B cell (primary cell): ENCODE measurements around the gene KDM6B. TPM values are rescaled to one million over a fixed set of nuclear protein-coding genes. Genes with fewer than 3 reads are reported as not detected.

Source experiments
- ATAC-seq: fragments of 200-7000 bp; cut with Tn5 transposase; one replicate; pipeline ENCODE4 v1.10.0; 2021; ENCODE audit warnings: low read depth, mild to moderate bottlenecking, moderate number of reproducible peaks, moderate library complexity
- CTCF ChIA-PET: fragments of 350-600 bp; sonication (Branson Sonifier 250); formaldehyde crosslinking; loops from one replicate; lab custom pipeline; 2021; ENCODE audit warnings: antibody characterized with exemption, inconsistent platforms; lab: Charles Lee
- POLR2A ChIA-PET: fragments of 350-600 bp; sonication (Branson Sonifier 250); formaldehyde crosslinking; loops from one replicate; lab custom pipeline; 2021; ENCODE audit warnings: antibody characterized with exemption; lab: Charles Lee
- DNase-seq: peaks from one replicate; pipeline ENCODE4 v3.0.0; 2013
- H2AFZ ChIP-seq: 2 replicates; pipeline ENCODE4 v1.6.1; 2012; ENCODE audit warnings: mild to moderate bottlenecking, low read depth, low read length; ENCODE audit not compliant: insufficient read depth, poor library complexity, severe bottlenecking
- H3K27ac ChIP-seq, 2 donors: 1 replicate in 1 of 2; 2 replicates in 1 of 2; pipeline ENCODE4 v1.5.1; 2012 to 2013; ENCODE audit warnings: low read length in 2 of 2, mild to moderate bottlenecking in 2 of 2, moderate library complexity in 1 of 2
- H3K27me3 ChIP-seq, 4 experiments: fragments of 200-600 bp in 1 of 4; sonication (generic) in 1 of 4; replicated peaks in 1 of 4; 1 replicate in 2 of 4; 2 replicates in 2 of 4; pipeline versions ENCODE4 v1.6.1 to v1.7.0; 2013 to 2016; ENCODE audit warnings: low read length in 3 of 4, mild to moderate bottlenecking in 2 of 4, mixed read lengths in 1 of 4, moderate library complexity in 1 of 4; ENCODE audit not compliant: insufficient read depth in 4 of 4, control insufficient read depth in 3 of 4; ENCODE audit errors: control extremely low read depth in 1 of 4
- H3K36me3 ChIP-seq, 2 experiments: replicated peaks in 1 of 2; 1 replicate in 1 of 2; 2 replicates in 1 of 2; pipeline versions ENCODE4 v1.6.1 to v1.7.1; 2013; ENCODE audit warnings: low read length in 1 of 2; ENCODE audit not compliant: insufficient read depth in 2 of 2, control insufficient read depth in 1 of 2; ENCODE audit errors: control extremely low read depth in 1 of 2, extremely low read depth in 1 of 2
- H3K4me1 ChIP-seq, 2 donors: fragments of 200-600 bp in 1 of 2; sonication (generic) in 1 of 2; 1 replicate in 1 of 2; 2 replicates in 1 of 2; pipeline versions ENCODE4 v1.5.1 to v1.6.1; 2013 to 2017; ENCODE audit warnings: low read length in 2 of 2; ENCODE audit not compliant: control insufficient read depth in 2 of 2, insufficient read depth in 2 of 2
- H3K4me2 ChIP-seq: replicated peaks from 2 replicates; pipeline ENCODE3; 2012; ENCODE audit warnings: mild to moderate bottlenecking, low read depth, low read length; ENCODE audit not compliant: poor library complexity, severe bottlenecking
- H3K4me3 ChIP-seq, 5 experiments: fragments of 200-600 bp in 1 of 5; sonication (generic) in 1 of 5; 1 replicate in 3 of 5; 2 replicates in 2 of 5; pipeline versions ENCODE4 v1.5.1 to v1.7.0; 2011 to 2016; ENCODE audit warnings: low read length in 4 of 5, mild to moderate bottlenecking in 4 of 5, low read depth in 2 of 5, control low read depth in 1 of 5, moderate library complexity in 1 of 5; ENCODE audit not compliant: insufficient read depth in 1 of 5; ENCODE audit errors: control extremely low read depth in 1 of 5, extremely low read depth in 1 of 5
- H3K79me2 ChIP-seq: fragments of 200-600 bp; sonication (generic); one replicate; pipeline ENCODE4 v1.6.0; 2016; ENCODE audit warnings: low read length; ENCODE audit not compliant: control insufficient read depth, insufficient read depth
- H3K9ac ChIP-seq: fragments of 200-600 bp; sonication (generic); 2 replicates; pipeline ENCODE4 v1.6.1; 2017; ENCODE audit warnings: mild to moderate bottlenecking, low read length, moderate library complexity
- H3K9me3 ChIP-seq, 3 donors: one replicate each; pipeline versions ENCODE4 v1.6.1 to v1.7.1; 2013; ENCODE audit warnings: low read length in 2 of 3; ENCODE audit not compliant: control insufficient read depth in 2 of 3, insufficient read depth in 1 of 3; ENCODE audit errors: control extremely low read depth in 1 of 3
- H4K20me1 ChIP-seq: 2 replicates; pipeline ENCODE4 v1.6.0; 2012; ENCODE audit warnings: mild to moderate bottlenecking, low read length; ENCODE audit not compliant: insufficient read depth, control insufficient read depth, poor library complexity, severe bottlenecking
- H3K27ac Mint-ChIP-seq: one replicate; pipeline ENCODE4 v1.8.0; 2021; ENCODE audit warnings: mixed read lengths
- H3K27me3 Mint-ChIP-seq: one replicate; pipeline ENCODE4 v1.8.0; 2021; ENCODE audit warnings: mixed read lengths
- H3K4me1 Mint-ChIP-seq: one replicate; pipeline ENCODE4 v1.8.0; 2021; ENCODE audit warnings: mixed read lengths
- H3K4me3 Mint-ChIP-seq: one replicate; pipeline ENCODE4 v1.8.0; 2021; ENCODE audit warnings: mixed read lengths
- H3K9me3 Mint-ChIP-seq: one replicate; pipeline ENCODE4 v1.8.0; 2022; ENCODE audit warnings: mixed read lengths; ENCODE audit not compliant: insufficient read depth
- EZH2 ChIP-seq: IDR thresholded peaks from 2 replicates; pipeline ENCODE4 v1.6.1; 2012; ENCODE audit warnings: borderline replicate concordance, low read depth, mild to moderate bottlenecking, moderate library complexity, low read length; ENCODE audit not compliant: insufficient read depth, poor library complexity, severe bottlenecking
- WGBS: methylation state at CpG from one replicate; pipeline ENCODE4 v1.1.5; 2013; ENCODE audit warnings: missing lambda C conversion rate; ENCODE audit not compliant: insufficient coverage; 5-methylcytosine and 5-hydroxymethylcytosine counted together
- intact Hi-C: fragments of 100-400 bp; cut with micrococcal nuclease; formaldehyde crosslinking; loops from one replicate; pipeline ENCODE4 v1.10.0; 2022
- polyA plus RNA-seq: library from polyadenylated mRNA; depleted of rRNA; stranded (reverse); fragments of >200 nt; gene quantifications from 2 replicates; pipeline ENCODE4 v1.2.3, GENCODE V29; 2012
- total RNA-seq, 2 donors: library from RNA; stranded (reverse); fragments of 120-200 nt in 1 of 2; gene quantifications; 1 replicate in 1 of 2; 2 replicates in 1 of 2; pipeline versions ENCODE4 v1.2.3 to v1.2.4, GENCODE V29; 2013 to 2022
- TF ChIP-seq, protein P1 (sequence below): fragments of 200-600 bp; IDR thresholded peaks from one replicate; pipeline ENCODE4 v1.8.0; 2022; ENCODE audit warnings: antibody characterized with exemption, mild to moderate bottlenecking

The KDM6B gene
- total and polyA plus RNA-seq, 2 donors (not counting 1 experiment from before 2014, with no cell fraction given) = 18.6 to 110 TPM

DNA sequence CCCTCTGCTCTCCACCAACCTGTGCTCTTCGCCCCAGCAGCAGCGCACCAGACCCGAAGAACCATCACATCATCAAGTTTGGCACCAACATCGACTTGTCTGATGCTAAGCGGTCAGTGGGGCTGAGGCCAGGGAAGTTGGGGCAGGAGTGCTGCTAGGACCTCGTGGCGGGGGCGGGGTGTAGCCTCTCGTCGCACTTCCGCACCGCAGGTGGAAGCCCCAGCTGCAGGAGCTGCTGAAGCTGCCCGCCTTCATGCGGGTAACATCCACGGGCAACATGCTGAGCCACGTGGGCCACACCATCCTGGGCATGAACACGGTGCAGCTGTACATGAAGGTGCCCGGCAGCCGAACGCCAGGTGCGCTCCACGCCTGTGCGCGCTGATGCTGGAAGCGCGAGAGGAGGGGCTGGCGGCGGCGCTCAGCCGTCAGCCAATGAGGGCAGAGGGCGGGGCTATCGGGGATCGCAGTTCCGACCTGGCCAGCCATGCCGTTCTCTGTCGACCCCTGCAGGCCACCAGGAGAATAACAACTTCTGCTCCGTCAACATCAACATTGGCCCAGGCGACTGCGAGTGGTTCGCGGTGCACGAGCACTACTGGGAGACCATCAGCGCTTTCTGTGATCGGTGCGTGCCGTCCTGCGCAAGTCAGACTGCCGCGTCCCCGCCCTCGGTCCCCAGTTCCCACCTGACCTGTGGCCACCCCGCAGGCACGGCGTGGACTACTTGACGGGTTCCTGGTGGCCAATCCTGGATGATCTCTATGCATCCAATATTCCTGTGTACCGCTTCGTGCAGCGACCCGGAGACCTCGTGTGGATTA, 17.6 kb downstream of the KDM6B start:
- peaks cover 16% of the 10 kb centered on the region for H3K79me2 ChIP-seq
- intact Hi-C loops = loop anchor here (1.0 kb wide), 4 partner anchors 10 to 108 kb away; partner anchors contain the start of gene KDM6B
- no peaks in the 10 kb centered on the region for H3K9me3 ChIP-seq
- Mint-ChIP-seq H3K4me3 (peak overlapping the region; percentile 71), H3K27me3 (no peaks in the 10 kb centered on the region), H3K4me1 (peaks cover 24% of the 10 kb centered on the region), H3K27ac (peak overlapping the region; percentile 82), H3K9me3 (no peaks in the 10 kb centered on the region)
- H3K27ac ChIP-seq = peak overlapping the region; percentile 55 to 56
- WGBS = 18% methylated on average over 57 of the region's 60 CpGs
- no peaks in the 10 kb centered on the region for H3K27me3 ChIP-seq
- H2AFZ ChIP-seq = no peak overlapping the region
- TF ChIP-seq, protein P1, sequence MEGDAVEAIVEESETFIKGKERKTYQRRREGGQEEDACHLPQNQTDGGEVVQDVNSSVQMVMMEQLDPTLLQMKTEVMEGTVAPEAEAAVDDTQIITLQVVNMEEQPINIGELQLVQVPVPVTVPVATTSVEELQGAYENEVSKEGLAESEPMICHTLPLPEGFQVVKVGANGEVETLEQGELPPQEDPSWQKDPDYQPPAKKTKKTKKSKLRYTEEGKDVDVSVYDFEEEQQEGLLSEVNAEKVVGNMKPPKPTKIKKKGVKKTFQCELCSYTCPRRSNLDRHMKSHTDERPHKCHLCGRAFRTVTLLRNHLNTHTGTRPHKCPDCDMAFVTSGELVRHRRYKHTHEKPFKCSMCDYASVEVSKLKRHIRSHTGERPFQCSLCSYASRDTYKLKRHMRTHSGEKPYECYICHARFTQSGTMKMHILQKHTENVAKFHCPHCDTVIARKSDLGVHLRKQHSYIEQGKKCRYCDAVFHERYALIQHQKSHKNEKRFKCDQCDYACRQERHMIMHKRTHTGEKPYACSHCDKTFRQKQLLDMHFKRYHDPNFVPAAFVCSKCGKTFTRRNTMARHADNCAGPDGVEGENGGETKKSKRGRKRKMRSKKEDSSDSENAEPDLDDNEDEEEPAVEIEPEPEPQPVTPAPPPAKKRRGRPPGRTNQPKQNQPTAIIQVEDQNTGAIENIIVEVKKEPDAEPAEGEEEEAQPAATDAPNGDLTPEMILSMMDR = peak; percentile 93
- TF ChIP-seq EZH2 = no peak
- H4K20me1 ChIP-seq = peaks cover 69% of the 10 kb centered on the region
- DNase-seq = peak; percentile 98
- ATAC-seq = peak; percentile 95
- peaks cover 20 to 33% of the 10 kb centered on the region in 2 donors for H3K4me1 ChIP-seq
- POLR2A ChIA-PET = interaction anchor here (1.2 to 1.4 kb wide), 2 partner anchors 10 to 17 kb away, joined by 4 to 12 read pairs; no protein-coding TSS in a partner anchor
- peak overlapping the region in 4 of 5 experiments; percentile 28 to 50 (median 38) for H3K4me3 ChIP-seq
- peak overlapping the region; percentile 56 for H3K9ac ChIP-seq
- H3K4me2 ChIP-seq = peak overlapping the region; percentile 73
- peaks cover 0 to 33% of the 10 kb centered on the region in 2 experiments for H3K36me3 ChIP-seq
- CTCF ChIA-PET = interaction anchor here (0.6 to 4.0 kb wide), 13 partner anchors 9 to 209 kb away, joined by 3 to 49 read pairs (median 6); partner anchors contain the start of gene KDM6B

DNA sequence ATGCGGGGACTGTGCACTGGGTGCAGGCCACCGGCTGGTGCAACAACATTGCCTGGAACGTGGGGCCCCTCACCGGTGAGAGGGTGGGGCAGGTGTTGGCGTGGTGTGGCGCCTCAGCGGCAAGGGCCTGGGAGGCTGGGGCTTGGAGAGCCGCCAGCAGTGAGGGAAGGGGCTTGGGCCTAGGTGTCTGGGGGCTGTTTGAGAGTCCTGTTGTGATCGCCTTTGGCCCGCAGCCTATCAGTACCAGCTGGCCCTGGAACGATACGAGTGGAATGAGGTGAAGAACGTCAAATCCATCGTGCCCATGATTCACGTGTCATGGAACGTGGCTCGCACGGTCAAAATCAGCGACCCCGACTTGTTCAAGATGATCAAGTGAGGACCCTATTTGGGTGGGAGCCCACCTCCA, 18.2 kb downstream of the KDM6B start:
- Mint-ChIP-seq H3K4me1 (peaks cover 22% of the 10 kb centered on the region), H3K9me3 (no peaks in the 10 kb centered on the region), H3K27ac (peak overlapping the region; percentile 82), H3K27me3 (no peaks in the 10 kb centered on the region), H3K4me3 (peak overlapping the region; percentile 71)
- H3K4me3 ChIP-seq = no peak overlapping the region
- no peaks in the 10 kb centered on the region for H3K27me3 ChIP-seq
- H3K9ac ChIP-seq = no peak overlapping the region
- ChIA-PET POLR2A (no interaction called here), CTCF (interaction anchor here (0.6 to 4.0 kb wide), 5 partner anchors 18 to 52 kb away, joined by 3 to 49 read pairs (median 4); partner anchors contain the start of gene KDM6B)
- H2AFZ ChIP-seq = no peak overlapping the region
- H3K36me3 ChIP-seq = peaks cover 0 to 27% of the 10 kb centered on the region in 2 experiments
- H3K4me2 ChIP-seq = peak overlapping the region; percentile 73
- H3K4me1 ChIP-seq = peaks cover 21 to 35% of the 10 kb centered on the region in 2 donors
- WGBS = 87% methylated on average over 20 of the region's 20 CpGs
- ATAC-seq (no peak), DNase-seq (no peak)
- H3K9me3 ChIP-seq = no peaks in the 10 kb centered on the region
- H3K27ac ChIP-seq = no peak overlapping the region
- H3K79me2 ChIP-seq = peaks cover 10% of the 10 kb centered on the region
- intact Hi-C loops = no loop called here
- no peak for TF ChIP-seq EZH2
- TF ChIP-seq, protein P1 = no peak
- H4K20me1 ChIP-seq = peaks cover 64% of the 10 kb centered on the region
